ENCODE results near the gene PACRG. TPM values are rescaled to one million over a fixed set of nuclear protein-coding genes. Genes with fewer than 3 reads are reported as not detected.
A peak's percentile ranks its signal among the peaks of the same experiment; 100 is the strongest.

PACRG gene
- total and polyA plus RNA-seq, 2 of the 13 experiments (the other 11 are each of a cell fraction or from before 2014, with no cell fraction given) = 0.13 TPM; not detected in 1

GRCh38 chr6:163180874-163181541, 453.2 kb downstream of the PACRG start (continued):
- TF ChIP-seq, protein P1, sequence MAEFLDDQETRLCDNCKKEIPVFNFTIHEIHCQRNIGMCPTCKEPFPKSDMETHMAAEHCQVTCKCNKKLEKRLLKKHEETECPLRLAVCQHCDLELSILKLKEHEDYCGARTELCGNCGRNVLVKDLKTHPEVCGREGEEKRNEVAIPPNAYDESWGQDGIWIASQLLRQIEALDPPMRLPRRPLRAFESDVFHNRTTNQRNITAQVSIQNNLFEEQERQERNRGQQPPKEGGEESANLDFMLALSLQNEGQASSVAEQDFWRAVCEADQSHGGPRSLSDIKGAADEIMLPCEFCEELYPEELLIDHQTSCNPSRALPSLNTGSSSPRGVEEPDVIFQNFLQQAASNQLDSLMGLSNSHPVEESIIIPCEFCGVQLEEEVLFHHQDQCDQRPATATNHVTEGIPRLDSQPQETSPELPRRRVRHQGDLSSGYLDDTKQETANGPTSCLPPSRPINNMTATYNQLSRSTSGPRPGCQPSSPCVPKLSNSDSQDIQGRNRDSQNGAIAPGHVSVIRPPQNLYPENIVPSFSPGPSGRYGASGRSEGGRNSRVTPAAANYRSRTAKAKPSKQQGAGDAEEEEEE (CRISPR knock-in tag; IDR thresholded peaks at IDR 0.05; ENCODE audit: borderline replicate concordance) = no peak
- TF ChIP-seq, protein P2, sequence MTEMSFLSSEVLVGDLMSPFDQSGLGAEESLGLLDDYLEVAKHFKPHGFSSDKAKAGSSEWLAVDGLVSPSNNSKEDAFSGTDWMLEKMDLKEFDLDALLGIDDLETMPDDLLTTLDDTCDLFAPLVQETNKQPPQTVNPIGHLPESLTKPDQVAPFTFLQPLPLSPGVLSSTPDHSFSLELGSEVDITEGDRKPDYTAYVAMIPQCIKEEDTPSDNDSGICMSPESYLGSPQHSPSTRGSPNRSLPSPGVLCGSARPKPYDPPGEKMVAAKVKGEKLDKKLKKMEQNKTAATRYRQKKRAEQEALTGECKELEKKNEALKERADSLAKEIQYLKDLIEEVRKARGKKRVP (CRISPR knock-in tag; IDR thresholded peaks at IDR 0.05) = peak; percentile 99 to 100
- TF ChIP-seq ZNF547 (CRISPR knock-in tag; IDR thresholded peaks at IDR 0.05) = peak; percentile 80; the same call in 1 of the 2 replicates
- TF ChIP-seq TARDBP (CRISPR knock-in tag; IDR thresholded peaks at IDR 0.05) = peak; percentile 89
- TF ChIP-seq, protein P3, sequence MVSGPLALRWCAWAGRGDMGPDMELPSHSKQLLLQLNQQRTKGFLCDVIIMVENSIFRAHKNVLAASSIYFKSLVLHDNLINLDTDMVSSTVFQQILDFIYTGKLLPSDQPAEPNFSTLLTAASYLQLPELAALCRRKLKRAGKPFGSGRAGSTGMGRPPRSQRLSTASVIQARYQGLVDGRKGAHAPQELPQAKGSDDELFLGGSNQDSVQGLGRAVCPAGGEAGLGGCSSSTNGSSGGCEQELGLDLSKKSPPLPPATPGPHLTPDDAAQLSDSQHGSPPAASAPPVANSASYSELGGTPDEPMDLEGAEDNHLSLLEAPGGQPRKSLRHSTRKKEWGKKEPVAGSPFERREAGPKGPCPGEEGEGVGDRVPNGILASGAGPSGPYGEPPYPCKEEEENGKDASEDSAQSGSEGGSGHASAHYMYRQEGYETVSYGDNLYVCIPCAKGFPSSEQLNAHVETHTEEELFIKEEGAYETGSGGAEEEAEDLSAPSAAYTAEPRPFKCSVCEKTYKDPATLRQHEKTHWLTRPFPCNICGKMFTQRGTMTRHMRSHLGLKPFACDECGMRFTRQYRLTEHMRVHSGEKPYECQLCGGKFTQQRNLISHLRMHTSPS (CRISPR knock-in tag; IDR thresholded peaks at IDR 0.05; ENCODE audit: low read depth) = 0 out of 2 replicates have a peak, but pooled peaks have one; percentile 42
- TF ChIP-seq REST (IDR thresholded peaks at IDR 0.05; ENCODE audit: borderline replicate concordance in 1 of 2, low read depth in 1 of 2, low read length in 2 of 2) = 0 out of 4 replicates have a peak, but pooled peaks of 1 of the 2 experiments have one; percentile 26
- peak; percentile 62; the same call in 1 of the 2 replicates for TF ChIP-seq RCOR2 (CRISPR knock-in tag; IDR thresholded peaks at IDR 0.05)
- TF ChIP-seq ZNF773 (CRISPR knock-in tag; IDR thresholded peaks at IDR 0.05; ENCODE audit: borderline replicate concordance) = no peak
- peak; percentile 97 for TF ChIP-seq MIER3 (CRISPR knock-in tag; IDR thresholded peaks at IDR 0.05; ENCODE audit: borderline replicate concordance)
- no peak for TF ChIP-seq MAFK (conservative IDR thresholded peaks at IDR 0.05 in 1 of 2, IDR thresholded peaks at IDR 0.05 in 1 of 2; ENCODE audit: low read length in 2 of 2)
- TF ChIP-seq ZNF256 (CRISPR knock-in tag; conservative IDR thresholded peaks at IDR 0.05) = 0 out of 2 replicates have a peak, but pooled peaks have one; percentile 56
- TF ChIP-seq ZKSCAN5 (CRISPR knock-in tag; IDR thresholded peaks at IDR 0.05) = no peak
- no peak for TF ChIP-seq ZNF674 (CRISPR knock-in tag; IDR thresholded peaks at IDR 0.05; ENCODE audit: low read depth)
- peak; percentile 96 for TF ChIP-seq MTF2 (CRISPR knock-in tag; IDR thresholded peaks at IDR 0.05; ENCODE audit: borderline replicate concordance)
